Skeletal muscle satellite cell (primary cell): ENCODE measurements around the gene SLCO2A1.

Experiments
- H3K27me3 ChIP-seq: 2 replicates; pipeline ENCODE4 v1.7.0; 2013; ENCODE audit warnings: low read length; ENCODE audit not compliant: control insufficient read depth, insufficient read depth
- H3K36me3 ChIP-seq: 2 replicates; pipeline ENCODE4 v1.7.0; 2013; ENCODE audit warnings: mild to moderate bottlenecking, control low read depth, low read length; ENCODE audit not compliant: insufficient read depth
- H3K4me1 ChIP-seq: 2 replicates; pipeline ENCODE4 v1.7.0; 2013; ENCODE audit warnings: low read length; ENCODE audit not compliant: control insufficient read depth, insufficient read depth
- H3K4me2 ChIP-seq: 2 replicates; pipeline ENCODE4 v1.7.0; 2013; ENCODE audit warnings: mild to moderate bottlenecking, low read length
- H3K4me3 ChIP-seq: 2 replicates; pipeline ENCODE4 v1.7.0; 2013; ENCODE audit warnings: low read length
- H3K9ac ChIP-seq: 2 replicates; pipeline ENCODE4 v1.7.0; 2013; ENCODE audit warnings: mild to moderate bottlenecking, low read depth, low read length, moderate library complexity
- H3K9me3 ChIP-seq: replicated peaks from 2 replicates; pipeline ENCODE4 v1.7.0; 2013; ENCODE audit warnings: mild to moderate bottlenecking, control low read depth, low read length

SLCO2A1 gene

DNA sequence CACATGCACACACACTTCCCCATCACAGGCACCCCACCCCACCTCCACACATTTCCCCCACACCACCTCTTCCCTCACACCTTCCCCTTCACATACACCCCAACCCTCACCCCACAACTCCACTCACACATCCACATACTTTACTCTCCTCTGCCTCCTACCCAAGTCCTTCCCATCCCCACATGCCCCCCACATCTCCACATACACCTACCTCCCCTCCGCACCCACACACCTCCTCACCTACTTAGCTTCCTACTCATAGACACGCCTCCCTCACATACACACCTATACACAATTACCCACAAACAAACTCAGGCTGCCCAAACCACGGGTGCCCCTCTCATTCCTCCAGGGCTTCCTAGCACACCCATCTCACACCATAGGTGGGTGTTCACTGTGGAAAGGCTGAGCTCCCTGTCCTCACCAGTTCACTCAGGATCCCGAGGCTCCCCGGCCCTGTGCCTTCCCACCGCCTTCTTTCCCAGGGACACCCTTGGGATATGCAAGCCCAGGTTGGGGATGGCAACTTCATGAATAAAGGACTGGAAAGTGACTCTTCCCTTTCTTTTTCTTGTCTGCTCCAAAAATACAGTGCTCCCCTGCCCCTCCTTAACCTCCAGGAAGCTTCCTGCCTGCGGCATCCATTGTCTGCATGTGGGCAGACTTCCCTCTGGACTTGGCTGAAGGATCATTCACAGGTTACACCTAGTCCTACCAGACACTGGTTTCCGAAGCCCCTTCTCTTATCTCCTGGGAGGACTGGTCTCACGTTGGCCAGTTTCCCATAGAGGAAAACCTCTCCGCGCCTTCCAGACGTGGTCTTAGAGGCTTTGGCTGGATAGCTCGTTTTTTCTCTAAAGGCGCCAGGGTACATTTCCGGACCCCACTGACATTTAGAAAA is 61.5 kb downstream of the SLCO2A1 start:
- no peaks in the 10 kb centered on the region for H3K9me3 ChIP-seq
- H3K36me3 ChIP-seq = no peaks in the 10 kb centered on the region
- no peak overlapping the region for H3K4me3 ChIP-seq
- no peak overlapping the region for H3K9ac ChIP-seq
- H3K4me2 ChIP-seq = no peak overlapping the region
- no peaks in the 10 kb centered on the region for H3K27me3 ChIP-seq
- peaks cover 10% of the 10 kb centered on the region for H3K4me1 ChIP-seq

DNA sequence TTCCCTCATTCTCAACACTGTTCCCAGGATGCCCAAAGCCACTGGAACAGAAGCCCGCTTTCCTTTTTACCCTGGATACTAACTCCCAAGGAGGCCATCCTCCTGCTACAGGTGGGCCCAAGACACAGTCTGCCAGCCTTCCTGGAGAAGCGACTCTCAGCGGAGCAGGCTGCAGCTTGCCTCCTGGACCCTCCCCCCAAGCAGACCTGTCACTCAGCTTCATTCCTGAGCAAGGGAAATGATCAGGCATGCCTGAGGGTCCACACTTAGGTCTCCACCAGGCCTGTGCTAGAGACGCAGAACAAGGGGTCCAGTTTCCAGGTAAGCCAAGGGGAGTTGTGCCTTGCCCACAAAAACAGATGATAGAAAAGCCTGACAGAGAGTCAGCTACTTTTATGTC is 62.8 kb downstream of the SLCO2A1 start:
- no peaks in the 10 kb centered on the region for H3K27me3 ChIP-seq
- H3K9me3 ChIP-seq = no peaks in the 10 kb centered on the region
- peaks cover 19% of the 10 kb centered on the region for H3K4me1 ChIP-seq
- H3K4me2 ChIP-seq = no peak overlapping the region
- no peaks in the 10 kb centered on the region for H3K36me3 ChIP-seq
- no peak overlapping the region for H3K9ac ChIP-seq
- H3K4me3 ChIP-seq = no peak overlapping the region

DNA sequence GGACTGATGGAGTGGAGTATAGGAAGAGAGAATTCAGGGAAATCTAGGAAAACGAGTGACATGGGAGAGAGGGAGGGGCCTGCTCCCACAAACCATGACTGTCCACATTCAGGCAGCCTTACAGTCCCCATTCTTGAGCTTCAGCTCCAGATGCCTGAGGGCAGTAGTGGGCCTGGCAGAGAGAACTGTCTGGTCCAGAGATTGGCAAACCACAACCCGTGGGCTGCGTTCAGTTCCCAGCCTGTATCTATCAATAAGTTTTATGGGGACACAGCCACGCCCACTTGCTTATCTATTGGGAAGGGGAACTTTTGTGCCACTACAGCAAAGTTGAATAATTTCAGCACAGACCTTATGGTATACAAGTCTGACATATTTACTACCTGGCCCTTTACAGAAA is 63.8 kb downstream of the SLCO2A1 start:
- Histone ChIP-seq H3K4me1 (peaks cover 19% of the 10 kb centered on the region), H3K27me3 (no peaks in the 10 kb centered on the region), H3K4me2 (no peak overlapping the region), H3K9ac (no peak overlapping the region), H3K9me3 (no peaks in the 10 kb centered on the region), H3K36me3 (no peaks in the 10 kb centered on the region), H3K4me3 (no peak overlapping the region)

DNA sequence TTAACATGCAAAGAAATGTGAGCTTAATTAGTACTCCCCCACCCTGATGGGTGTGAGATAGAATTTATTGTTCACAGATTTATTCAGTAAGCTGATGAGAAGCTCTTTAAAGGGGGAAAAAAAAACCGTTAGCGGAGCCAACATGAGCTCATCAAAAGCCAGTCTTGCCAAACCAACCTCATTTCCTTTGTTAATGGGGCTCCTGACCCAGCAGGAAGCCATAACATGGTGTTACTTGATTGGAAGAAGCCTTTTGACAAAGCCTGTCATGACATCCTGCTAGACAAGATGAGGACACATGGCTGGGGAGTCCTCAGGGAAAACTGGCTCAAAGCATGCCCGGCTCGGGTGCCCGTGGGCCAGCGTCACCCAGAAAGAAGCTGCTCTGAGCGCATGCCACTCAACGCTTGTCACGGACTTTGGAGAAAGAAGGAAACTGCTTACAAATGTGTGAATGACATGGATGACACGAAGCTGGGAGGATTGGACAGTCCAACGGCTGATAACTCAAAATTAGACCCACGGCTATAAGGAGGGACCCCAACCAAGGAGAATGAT is 64.6 kb downstream of the SLCO2A1 start:
- Histone ChIP-seq H3K4me3 (no peak overlapping the region), H3K4me1 (peaks cover 19% of the 10 kb centered on the region), H3K27me3 (no peaks in the 10 kb centered on the region), H3K9me3 (no peaks in the 10 kb centered on the region), H3K9ac (no peak overlapping the region), H3K36me3 (no peaks in the 10 kb centered on the region), H3K4me2 (no peak overlapping the region)

DNA sequence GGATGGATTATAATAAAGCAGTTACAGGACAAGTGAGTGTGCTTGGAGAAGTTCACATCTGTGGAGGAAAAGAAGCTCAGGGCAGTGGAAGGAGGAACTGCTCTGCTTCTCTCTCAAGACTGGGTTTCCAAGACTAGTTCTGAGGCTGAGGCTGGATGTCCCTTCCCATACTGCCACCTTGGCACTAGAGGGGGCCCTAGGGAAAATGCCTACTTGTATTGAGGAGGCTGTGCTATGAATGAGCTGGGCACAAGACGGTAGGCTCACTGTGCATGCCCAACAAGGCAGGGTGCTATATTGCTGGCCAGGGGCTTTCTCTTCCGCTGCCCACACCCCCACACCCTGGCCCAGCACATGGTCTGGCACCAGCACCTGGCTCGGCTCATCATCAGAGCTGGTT is 65.2 kb downstream of the SLCO2A1 start:
- no peak overlapping the region for H3K4me3 ChIP-seq
- H3K9ac ChIP-seq = no peak overlapping the region
- H3K4me2 ChIP-seq = no peak overlapping the region
- H3K36me3 ChIP-seq = no peaks in the 10 kb centered on the region
- no peaks in the 10 kb centered on the region for H3K9me3 ChIP-seq
- H3K27me3 ChIP-seq = no peaks in the 10 kb centered on the region
- peaks cover 19% of the 10 kb centered on the region for H3K4me1 ChIP-seq

DNA sequence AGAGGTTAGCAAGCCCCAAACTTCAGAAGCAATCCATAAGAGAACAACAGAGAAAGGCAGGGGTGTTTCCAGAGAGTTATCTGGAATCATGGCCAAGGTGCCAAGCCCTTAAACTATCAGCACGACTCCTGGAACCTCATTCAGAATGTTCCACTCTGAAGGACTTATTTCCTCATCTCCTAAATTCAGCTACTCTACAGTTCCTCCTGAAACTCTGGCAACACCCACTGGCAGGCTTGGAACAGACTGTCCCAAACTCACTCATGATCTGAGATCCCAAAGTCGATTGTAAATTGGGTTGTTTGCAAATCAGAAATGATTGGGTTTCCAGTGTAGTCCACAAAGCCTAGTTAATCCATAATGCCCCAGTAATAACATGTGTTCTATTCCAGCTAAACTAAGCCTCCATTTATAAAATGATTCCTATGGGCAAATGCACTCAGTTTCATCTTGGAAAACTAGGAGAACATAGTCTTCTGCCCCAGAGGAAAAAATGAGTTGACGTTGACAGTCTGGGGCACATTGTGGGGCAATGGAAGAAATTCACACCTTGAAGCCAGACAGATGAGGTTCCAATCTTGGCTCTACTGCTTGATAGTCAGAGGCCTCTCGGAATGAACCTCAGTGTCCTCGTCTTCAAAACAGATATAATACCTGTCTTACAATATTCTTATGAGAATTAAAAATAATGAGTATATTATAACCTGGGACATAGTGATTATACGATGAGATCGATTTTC is 65.9 kb downstream of the SLCO2A1 start:
- Histone ChIP-seq H3K4me3 (no peak overlapping the region), H3K9ac (no peak overlapping the region), H3K4me1 (peaks cover 21% of the 10 kb centered on the region), H3K27me3 (no peaks in the 10 kb centered on the region), H3K9me3 (no peaks in the 10 kb centered on the region), H3K36me3 (no peaks in the 10 kb centered on the region), H3K4me2 (no peak overlapping the region)

DNA sequence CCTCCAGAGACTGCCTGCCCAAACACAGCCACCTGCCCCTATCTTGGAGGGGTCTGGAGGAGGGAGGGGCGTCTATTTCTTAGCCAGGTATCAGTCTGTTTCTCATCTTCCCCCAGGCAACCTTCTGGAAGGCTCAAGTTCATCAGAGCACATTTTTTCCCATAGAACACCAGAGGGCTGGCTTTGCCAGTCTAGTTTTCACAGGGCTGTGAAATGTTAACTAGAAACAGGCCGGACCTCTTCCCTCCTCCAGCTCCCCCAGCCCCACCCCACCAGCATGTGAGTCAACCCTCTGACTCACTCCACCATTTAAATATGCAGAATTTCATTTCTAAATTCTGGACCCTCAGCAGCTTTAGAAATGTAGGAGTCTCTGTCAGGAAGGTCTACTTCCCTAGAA is 66.9 kb downstream of the SLCO2A1 start:
- Histone ChIP-seq H3K4me1 (peaks cover 31% of the 10 kb centered on the region), H3K9ac (no peak overlapping the region), H3K9me3 (no peaks in the 10 kb centered on the region), H3K27me3 (no peaks in the 10 kb centered on the region), H3K36me3 (no peaks in the 10 kb centered on the region), H3K4me2 (peak overlapping the region; percentile 31), H3K4me3 (peak overlapping the region; percentile 17)

DNA sequence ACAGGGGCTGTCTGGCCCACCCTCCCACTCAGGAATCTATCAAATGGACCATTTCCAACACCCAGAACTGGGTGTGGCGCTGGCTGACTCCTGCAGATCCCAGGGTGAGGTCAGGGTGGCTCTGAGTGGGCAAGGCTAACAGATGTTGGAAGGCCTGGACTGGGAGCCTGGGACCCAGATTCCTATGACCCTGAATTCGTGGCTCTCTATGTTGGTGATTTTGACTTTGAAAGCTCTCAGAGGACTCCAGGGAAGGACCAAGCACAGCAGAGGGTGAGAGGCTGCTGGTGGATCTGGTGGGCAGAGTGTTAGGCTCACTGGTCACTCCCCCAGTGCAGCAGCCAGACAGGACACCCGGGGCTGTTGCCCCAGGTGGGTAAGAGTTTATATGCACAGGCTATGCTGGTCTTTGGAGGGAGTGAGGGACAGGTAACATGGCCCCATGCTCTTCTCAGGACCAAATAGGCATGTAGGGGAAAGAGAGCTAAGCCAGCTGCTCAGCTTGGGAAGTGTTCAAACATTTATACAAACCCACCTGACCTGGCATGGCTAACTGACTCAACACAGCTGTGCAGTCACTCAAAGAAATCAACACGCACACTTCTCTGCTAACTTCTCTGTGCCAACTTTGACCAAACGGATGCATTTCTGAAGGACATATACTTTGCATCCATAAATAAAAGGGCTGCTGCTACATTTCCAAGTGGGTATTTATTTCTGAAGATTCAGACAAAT is 71.5 kb downstream of the SLCO2A1 start:
- Histone ChIP-seq H3K27me3 (no peaks in the 10 kb centered on the region), H3K9ac (no peak overlapping the region), H3K36me3 (no peaks in the 10 kb centered on the region)

DNA sequence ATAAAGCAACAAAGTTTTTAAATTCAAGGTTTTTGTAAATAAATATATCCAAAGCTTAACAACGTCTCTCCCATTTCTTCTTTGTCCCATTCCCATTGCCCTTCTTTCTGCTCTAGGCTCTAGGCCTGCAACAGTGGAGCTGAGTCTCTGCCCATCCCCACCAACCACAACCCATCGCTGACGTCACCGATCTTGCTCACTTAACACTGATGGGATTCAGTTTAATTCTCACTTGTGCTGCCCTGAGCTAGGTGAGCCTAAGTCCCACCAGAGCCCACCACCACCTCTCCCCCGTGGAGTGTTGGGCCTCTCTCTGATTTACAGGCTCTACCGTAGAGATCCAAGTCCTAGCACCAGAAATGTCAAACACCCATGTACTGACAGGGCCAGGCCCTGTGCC is 72.7 kb downstream of the SLCO2A1 start:
- no peaks in the 10 kb centered on the region for H3K9me3 ChIP-seq
- no peak overlapping the region for H3K4me3 ChIP-seq

More for the DNA sequence above, 71.5 kb downstream of the SLCO2A1 start:
- H3K4me2 ChIP-seq = no peak overlapping the region
- peaks cover 29% of the 10 kb centered on the region for H3K4me1 ChIP-seq
- no peak overlapping the region for H3K4me3 ChIP-seq
- H3K9me3 ChIP-seq = no peaks in the 10 kb centered on the region

DNA sequence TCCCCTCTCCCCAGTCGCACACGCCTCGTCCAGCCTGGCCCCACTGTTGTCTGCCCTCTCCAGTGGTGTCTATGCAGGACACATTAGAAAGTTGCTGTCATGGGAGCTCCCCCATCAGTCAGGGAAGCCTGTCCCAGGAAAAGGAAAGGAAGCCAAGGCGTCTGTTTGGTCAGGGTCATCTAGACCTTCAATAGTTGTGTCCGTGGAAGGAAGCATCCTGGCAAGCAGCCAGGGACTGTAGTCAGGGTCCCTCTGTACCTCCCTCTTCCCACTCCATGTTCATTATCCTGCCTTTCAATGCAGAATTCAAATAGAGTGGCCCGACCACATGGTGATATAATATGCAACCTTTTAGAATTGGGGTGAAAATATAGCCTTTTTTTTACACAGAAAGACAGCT is 73.4 kb downstream of the SLCO2A1 start:
- H3K27me3 ChIP-seq = no peaks in the 10 kb centered on the region
- H3K9ac ChIP-seq = no peak overlapping the region
- no peak overlapping the region for H3K4me2 ChIP-seq
- no peaks in the 10 kb centered on the region for H3K36me3 ChIP-seq
- no peak overlapping the region for H3K4me3 ChIP-seq
- no peaks in the 10 kb centered on the region for H3K9me3 ChIP-seq
- H3K4me1 ChIP-seq = peaks cover 27% of the 10 kb centered on the region

More for the DNA sequence above, 72.7 kb downstream of the SLCO2A1 start:
- no peak overlapping the region for H3K9ac ChIP-seq
- no peaks in the 10 kb centered on the region for H3K36me3 ChIP-seq
- peaks cover 27% of the 10 kb centered on the region for H3K4me1 ChIP-seq
- H3K27me3 ChIP-seq = no peaks in the 10 kb centered on the region
- no peak overlapping the region for H3K4me2 ChIP-seq

DNA sequence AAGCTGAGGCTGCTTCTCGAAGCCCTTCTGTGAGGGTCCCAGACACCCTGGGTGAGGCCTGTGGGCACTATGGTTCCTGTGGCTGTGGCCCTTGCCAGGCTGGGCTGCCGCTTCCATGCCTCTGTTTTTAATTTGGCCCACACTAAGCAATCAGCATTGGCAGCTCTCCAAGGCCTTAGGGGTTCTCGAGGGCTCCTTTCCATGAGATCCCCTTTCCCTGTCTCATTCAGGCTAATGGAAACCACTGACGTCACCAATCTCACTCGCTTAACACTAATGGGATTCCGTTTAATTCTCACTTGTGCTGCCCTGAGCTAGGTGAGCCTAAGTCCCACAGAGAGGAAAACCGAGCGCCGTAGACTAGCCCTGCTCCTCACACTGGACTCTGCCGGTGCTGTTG is 73.8 kb downstream of the SLCO2A1 start:
- Histone ChIP-seq H3K9ac (no peak overlapping the region), H3K36me3 (no peaks in the 10 kb centered on the region), H3K9me3 (no peaks in the 10 kb centered on the region), H3K4me1 (peaks cover 27% of the 10 kb centered on the region), H3K4me2 (no peak overlapping the region), H3K27me3 (no peaks in the 10 kb centered on the region), H3K4me3 (no peak overlapping the region)
